GM12875 (cell line): ENCODE data around the gene GPAT3.
"Not testable (repeated sequence)": the region's sequence is repeated elsewhere in the genome, so short reads cannot be mapped to it uniquely, and the experiment has no call there.

ENCODE experiments used
- H3K4me3 ChIP-seq: one replicate; pipeline ENCODE4 v1.5.1; 2011; ENCODE audit warnings: low read depth, low read length, control low read depth
- CTCF ChIP-seq: IDR thresholded peaks from 2 replicates; pipeline ENCODE4 v1.5.1; 2011; ENCODE audit warnings: low read depth, mild to moderate bottlenecking, control low read depth, inconsistent platforms, low read length, moderate library complexity, borderline replicate concordance; ENCODE audit not compliant: insufficient read depth

Gene GPAT3

GRCh38 chr4:83535520-83536361, at the start of gene GPAT3:
GPAT3 (plus strand) TSS chr4:83536108; CDS start chr4:83536623, 515 bp downstream.
- peak within 1 kb of the TSS; percentile 63 for H3K4me3 ChIP-seq
- no peak for TF ChIP-seq CTCF

GRCh38 chr4:83486457-83487129, 49.3 kb upstream of the GPAT3 start:
- no peak for TF ChIP-seq CTCF
- H3K4me3 ChIP-seq, result no peak overlapping the region

- no peak for TF ChIP-seq CTCF
- H3K4me3 ChIP-seq, result no peak overlapping the region
Measured at GRCh38 chr4:83489711-83490326, 46.1 kb upstream of the GPAT3 start.

- H3K4me3 ChIP-seq, result no peak overlapping the region
- peak; percentile 84 for TF ChIP-seq CTCF
Measured at GRCh38 chr4:83490876-83491450, 44.9 kb upstream of the GPAT3 start.

GRCh38 chr4:83496085-83496917, 39.6 kb upstream of the GPAT3 start:
- H3K4me3 ChIP-seq, result not testable (repeated sequence)

GRCh38 chr4:83498187-83498586, 37.7 kb upstream of the GPAT3 start:
- H3K4me3 ChIP-seq, result no peak overlapping the region
- no peak for TF ChIP-seq CTCF

- not testable (repeated sequence) for H3K4me3 ChIP-seq
Measured at GRCh38 chr4:83501671-83502070, 34.2 kb upstream of the GPAT3 start.
